Activated CD4-positive, CD25-positive, alpha-beta regulatory T cell treated with anti-CD3 and anti-CD28 coated beads, Interleukin-2, amount 50 U/mL, for 24 hours (primary cell): ENCODE results near the gene CLDN22.

Source experiments
- ATAC-seq, 2 donors: fragments of 150-1000 bp; cut with Tn5 transposase; one replicate each; pipeline ENCODE4 v1.10.0; 2021; ENCODE audit warnings: mild to moderate bottlenecking in 1 of 2, moderate library complexity in 1 of 2

Gene CLDN22

DNA sequence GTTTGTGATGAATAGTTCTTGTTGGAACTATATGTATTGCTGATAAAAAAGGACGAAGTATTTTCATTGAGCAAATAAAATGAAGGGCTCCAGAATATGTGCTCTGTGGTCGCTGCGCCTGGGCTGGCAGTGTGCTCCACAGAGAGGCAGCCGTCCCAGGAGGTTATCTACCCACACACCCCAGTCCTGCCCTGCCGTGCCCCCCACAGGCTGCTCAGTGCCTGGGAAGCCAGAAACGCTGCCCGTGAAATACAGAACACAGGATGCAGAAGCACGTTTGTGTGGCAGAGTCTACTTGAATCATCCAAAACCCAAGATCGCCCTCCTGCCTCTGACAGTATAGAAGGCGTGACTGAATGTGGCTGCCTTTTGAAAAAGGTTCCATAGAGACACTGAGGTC, 1.4 kb downstream of the CLDN22 start:
- ATAC-seq, result no peak

GRCh38 chr4:183314806-183315205, 5.3 kb downstream of the CLDN22 start:
- ATAC-seq, result no peak

GRCh38 chr4:183314336-183314735, 5.7 kb downstream of the CLDN22 start:
- no peak for ATAC-seq

- ATAC-seq, result no peak
Measured at GRCh38 chr4:183312841-183313240, 7.2 kb downstream of the CLDN22 start.

- ATAC-seq, result no peak
Measured at GRCh38 chr4:183306811-183307210, 13.3 kb downstream of the CLDN22 start.

- ATAC-seq, result no peak
Measured at GRCh38 chr4:183304538-183304937, 15.5 kb downstream of the CLDN22 start.

GRCh38 chr4:183304067-183304466, 16.0 kb downstream of the CLDN22 start:
- ATAC-seq, result no peak

DNA sequence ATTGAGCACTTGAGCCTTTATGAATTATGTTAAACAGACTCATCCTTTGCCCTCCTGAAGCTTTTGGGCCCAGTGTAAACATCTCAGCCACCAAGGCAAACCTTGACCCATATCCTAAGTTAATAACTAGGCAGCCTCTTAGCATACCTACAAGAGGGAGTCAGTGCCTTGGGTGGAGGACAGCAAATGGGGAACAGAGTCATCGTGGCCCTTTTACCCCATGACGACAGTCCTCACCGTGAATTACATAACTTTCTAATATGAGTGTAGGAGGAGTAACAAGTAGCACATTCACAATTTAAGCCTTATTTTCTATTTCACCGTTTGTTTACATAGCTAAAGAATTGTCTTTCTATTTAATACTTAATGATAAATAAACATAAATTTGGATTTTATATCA, 16.8 kb downstream of the CLDN22 start:
- ATAC-seq, result no peak

DNA sequence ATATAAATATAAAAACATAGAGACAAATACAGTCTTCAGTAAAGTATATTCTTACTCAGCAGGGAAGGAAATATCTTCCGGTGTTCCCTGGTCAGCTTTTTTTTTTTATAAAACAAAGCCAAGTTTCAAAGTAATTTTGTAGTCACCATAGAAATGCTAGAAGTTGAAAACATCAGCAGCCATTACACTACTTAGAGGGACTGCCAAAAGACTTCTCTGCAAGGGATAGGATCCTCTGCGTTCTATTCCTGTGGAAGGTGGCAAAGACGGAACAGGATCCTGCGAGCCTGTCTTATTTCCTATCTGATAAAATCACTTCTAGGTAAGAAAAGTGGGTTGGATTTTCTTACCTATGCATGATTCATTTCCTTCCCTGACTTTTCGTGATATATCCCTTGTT, 19.4 kb downstream of the CLDN22 start:
- ATAC-seq, result no peak

DNA sequence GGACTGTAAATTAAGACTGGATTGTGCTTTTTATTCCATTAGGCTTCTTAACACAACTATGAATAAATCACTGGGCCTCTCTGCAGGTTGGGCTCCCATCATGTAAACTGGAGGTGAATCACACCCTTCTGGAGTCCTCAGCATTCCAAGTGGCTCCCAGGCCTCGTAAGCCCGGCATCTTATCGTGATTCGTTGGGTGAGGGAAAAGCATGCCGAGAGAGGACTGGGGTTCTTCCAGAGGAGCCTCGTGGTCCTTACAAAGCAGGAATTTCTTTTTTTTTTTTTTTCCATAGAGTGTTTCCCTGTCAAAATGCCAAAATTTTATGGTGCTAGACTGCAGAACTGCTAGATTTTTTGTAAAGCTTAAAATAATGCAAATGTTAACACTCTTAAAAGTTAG, 20.0 kb downstream of the CLDN22 start:
- ATAC-seq, result no peak

- no peak for ATAC-seq
Measured at GRCh38 chr4:183299464-183299863, 20.6 kb downstream of the CLDN22 start.

DNA sequence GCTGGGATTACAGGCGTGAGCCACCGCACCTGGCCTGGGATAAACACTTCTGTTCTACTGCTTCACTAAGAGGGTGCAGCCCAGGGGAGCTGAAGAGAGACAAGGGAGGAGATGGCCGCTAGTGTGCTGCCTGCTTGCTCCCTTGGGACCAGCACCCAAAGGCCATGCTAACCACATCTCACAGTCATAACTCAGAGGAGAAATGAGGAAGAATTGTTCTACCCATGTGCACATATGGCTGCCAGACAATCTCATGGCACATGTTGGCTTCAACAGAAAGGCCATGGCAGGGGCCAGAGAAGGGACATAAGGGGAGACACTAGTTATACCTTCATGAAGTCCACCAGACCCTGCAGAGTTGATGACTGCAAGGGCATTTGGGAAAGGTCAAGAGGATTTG, 22.4 kb downstream of the CLDN22 start:
- ATAC-seq, result no peak

GRCh38 chr4:183295711-183296110, 24.4 kb downstream of the CLDN22 start:
- ATAC-seq, result no peak

DNA sequence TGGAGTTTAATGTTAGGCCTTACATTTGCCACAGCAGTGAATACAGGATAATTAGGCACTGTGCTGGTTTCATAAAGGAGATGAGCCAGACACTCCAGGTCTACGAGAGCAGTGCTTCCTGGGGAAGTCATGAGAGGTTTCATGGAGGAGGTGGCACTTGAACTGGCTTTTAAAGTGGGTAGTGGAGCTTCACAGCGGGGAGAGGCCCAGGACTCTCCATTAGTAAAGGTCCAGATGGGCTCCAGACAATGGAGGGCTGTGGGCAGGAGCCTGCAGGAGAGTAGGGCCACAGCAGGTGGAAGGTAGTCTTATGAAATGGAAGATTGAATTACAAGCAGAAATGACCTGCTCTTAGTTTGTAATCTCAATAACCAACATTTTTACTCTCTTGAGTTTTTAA, 29.0 kb downstream of the CLDN22 start:
- ATAC-seq, result no peak

DNA sequence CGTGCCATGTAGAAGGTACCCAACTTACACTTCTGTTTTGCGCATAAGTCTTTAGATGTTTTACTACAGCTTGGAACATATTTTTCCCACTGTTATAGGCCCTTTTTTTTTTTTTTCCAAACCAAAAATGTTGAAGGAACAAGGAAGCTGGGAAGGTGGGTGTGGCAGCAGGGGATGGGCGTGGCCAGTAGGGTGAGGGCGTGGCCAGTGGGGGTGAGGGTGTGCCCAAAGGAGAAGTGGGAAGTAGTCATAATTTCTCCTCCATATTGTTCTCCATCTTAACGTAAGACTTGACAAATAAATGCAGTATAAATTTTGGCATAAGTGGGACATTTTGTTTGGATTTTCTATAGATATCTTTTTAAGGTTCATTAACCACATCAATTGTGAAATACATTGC, 30.4 kb downstream of the CLDN22 start:
- ATAC-seq, result no peak

- ATAC-seq, result no peak
Measured at GRCh38 chr4:183288955-183289354, 31.1 kb downstream of the CLDN22 start.

GRCh38 chr4:183287677-183288076, 32.4 kb downstream of the CLDN22 start:
- no peak for ATAC-seq

DNA sequence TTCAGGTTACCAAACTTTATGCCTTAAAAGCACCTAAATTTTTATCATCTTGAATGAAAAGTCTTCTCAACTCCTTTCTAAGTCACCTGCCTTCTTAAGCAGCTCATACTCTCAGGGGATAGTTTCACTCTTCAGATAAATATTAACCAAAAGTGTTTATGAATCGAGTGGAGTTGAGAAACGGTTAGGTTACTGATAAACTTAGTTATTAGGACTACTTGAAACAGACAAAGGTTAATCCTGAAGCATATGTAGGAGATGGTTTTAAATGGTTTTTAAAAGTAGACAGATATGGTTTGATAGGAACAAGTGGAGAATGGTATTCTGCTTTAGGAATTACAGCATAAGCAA, 32.8 kb downstream of the CLDN22 start:
- ATAC-seq, result no peak

DNA sequence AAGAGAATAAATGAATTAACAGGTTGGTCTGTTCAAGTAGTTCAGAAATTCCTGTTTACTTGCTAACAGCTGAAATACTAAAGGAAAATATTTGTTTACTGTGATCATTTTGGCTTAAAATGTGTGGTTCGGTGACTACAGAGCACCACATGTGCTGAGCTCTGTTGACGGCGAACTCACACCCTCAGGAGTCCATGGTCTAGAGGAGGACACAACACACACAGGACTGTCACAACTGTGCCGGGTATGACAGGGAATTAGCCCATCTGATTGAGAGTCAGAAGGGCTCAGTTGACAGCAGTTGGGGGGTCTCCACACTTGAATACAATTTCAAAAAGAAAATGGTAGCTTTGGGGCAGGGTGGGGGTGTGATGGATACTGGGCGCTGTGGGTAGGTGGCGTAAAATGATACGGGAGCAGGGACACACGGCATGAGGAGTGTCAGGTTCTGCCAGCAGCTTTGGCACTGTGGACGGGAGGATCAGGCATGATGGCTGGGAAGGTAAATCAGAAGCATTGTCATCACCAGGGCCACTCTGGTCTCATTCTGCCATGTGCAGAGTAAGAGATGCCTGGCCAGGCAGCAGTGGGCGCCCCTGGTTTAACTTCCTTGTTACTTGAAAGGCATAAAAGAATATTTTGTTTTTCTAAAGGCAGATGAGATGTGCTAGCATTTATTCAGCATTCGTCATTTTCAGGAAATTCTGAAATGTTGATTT, 33.3 kb downstream of the CLDN22 start:
- no peak for ATAC-seq

- ATAC-seq, result no peak
Measured at GRCh38 chr4:183285886-183286285, 34.2 kb downstream of the CLDN22 start.

DNA sequence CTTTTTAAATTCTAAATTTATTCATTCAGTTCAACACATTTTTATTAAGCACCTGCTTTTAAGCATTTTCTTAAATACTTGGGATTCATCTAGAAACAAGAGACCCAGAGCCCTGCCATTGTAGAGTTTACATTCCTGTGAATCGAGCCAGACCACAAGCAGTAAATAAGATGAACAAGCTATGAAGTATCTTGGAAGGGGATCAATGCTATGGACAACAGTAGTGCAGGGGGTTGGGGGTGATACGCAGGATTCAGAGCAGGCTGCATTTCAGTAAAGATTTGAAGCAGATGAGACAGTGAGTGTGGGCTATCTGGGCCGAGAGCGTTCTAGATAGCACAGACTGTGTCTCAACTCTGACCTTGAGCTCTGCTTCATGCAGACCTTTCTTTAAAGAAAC, 35.1 kb downstream of the CLDN22 start:
- ATAC-seq, result no peak

DNA sequence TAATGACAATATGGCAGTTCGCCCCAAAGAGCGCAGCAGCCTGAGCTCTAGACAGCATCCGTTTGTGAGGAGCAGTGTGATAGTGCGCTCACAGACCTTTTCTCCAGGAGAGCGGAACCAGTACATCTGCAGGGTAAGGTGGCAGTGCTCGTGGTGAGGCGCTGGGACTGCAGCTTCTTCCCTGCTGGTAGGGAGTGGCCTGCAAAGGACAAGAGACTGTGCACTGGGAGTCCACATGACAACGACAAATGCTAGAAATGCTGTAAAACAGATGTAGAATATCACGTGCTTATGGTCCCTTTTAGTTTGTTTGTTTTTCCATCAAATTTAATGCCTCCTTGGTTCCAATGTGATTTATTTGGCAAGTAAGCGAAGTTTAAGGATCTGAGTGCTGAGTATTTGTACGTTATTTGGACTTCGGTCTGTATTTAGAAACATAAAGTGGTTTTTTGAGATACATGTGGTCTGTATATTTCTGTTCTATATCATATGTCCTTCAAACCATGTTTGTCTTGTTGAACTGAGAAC, 35.8 kb downstream of the CLDN22 start:
- no peak for ATAC-seq

- ATAC-seq, result no peak
Measured at GRCh38 chr4:183276106-183276505, 44.0 kb downstream of the CLDN22 start.

DNA sequence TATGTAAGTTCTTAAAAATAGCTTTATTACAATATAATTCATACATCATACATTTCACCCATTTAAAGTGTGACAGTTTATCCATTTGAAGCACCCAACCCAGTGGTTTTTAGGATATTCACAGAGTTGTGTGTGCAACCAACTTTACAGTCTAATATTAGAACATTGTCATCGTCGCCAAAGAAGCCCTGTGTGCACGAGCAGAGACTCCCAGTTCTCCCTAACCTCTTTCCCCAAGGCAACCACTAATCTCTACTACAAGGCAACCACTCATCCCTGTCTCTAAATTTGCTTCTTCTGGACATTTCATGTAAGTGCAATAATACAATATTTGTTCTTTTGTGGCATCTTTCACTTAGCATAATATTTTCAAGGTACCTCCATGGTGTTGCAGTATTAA, 47.7 kb downstream of the CLDN22 start:
- ATAC-seq, result no peak

DNA sequence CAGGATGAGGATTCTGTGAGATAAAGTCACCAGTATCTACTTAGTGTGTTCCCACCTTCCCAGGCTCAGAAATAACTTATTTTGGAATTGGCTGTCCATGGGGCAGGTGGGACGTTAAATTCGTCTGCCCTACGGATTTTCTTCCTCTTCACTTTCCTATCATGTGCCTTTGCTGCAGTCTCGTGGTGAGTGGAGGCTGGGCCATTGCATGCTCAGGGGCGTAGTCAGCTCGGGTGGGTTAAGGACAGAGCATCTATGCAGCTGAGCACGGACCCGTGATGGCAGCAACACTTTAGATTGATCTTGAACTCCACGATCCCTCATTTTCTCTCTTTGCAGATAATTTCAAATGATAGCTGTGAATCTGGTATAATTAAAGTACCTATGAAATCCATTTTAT, 51.5 kb downstream of the CLDN22 start:
- no peak for ATAC-seq
